Stimulated activated CD8-positive, alpha-beta memory T cell treated with anti-CD3 and anti-CD28 coated beads, Interleukin-12 subunit alpha, Interleukin-12 subunit beta, amount 100 ng/mL, for 4 hours (primary cell): ENCODE data around the gene MFSD6.

Experiments
- DNase-seq: peaks from one replicate; pipeline ENCODE4 v3.0.0-alpha.2; 2020; ENCODE audit warnings: low read depth

The MFSD6 gene

DNA sequence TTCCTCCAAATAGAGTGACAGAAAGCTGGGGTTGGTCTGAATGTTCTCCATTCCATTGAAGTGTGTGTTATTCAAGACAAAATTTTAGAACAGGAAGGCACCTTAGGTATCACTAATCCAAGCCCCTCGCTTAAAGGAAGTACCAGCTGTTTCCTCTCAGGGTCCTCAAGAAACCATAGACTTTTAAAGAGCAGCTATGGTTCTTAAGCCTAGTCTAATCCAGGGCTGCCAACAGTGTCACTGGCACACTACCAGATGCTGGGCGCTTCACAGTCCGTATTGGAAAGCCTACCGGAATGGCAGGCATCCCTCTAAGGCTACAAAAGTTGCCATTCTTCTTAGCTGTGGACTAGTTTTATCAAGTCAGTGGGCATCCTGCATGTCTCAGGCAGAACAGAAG lies 124.4 kb downstream of the MFSD6 start:
- DNase-seq, result no peak

DNA sequence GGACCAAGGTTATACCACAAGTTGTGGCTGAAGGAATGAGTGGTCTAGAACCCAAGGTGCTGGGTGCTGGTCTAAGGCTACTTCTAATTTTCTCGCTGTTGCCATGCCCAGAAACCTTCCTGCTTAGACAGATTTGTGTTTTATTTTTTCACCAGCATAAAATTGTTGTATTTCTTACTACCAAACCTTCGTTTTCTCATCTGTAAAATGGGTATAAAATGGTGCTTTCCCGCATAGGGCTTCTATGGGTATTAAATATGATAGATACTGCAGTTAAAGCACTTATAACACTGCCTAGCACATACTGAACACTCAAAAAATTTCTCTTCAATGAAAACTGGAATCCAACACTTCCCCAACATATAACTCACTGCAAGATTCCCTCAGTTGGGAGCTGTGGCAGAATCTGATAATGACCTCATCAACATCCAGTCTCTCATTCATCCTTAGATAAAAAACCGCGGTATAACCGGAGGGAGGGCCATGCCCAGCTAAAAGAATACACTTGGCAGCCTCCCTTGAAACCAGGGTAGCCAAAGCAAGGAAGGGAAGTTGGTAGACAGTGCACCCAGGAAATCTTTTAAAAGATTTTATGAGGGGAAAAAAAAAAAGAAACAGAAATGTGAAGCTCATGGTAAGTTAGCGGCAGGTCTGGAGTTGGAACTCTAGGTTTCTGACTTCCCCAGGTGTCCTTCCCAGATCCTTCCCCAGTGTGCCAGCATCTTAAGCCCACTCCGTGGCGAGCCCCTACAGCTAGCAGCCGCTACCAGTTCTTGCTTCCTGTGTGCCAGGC lies 125.2 kb downstream of the MFSD6 start:
- DNase-seq, result no peak

DNA sequence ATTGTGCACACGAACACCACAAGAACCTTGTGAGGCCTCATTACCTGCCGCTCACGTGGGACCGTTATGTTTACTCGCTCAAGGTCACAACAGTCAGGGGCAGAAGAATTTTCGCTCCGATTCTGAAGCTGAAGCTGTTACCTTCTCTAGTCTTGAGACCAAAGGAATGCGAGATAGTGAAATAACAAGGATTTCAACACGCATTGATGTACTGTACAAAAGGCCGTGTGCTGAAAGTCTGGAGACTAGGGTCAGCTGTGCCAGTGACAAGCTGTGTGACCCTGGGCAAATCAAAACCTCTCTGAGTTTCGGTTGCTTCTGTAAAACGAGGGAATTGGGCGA lies 125.8 kb downstream of the MFSD6 start:
- peak; percentile 17 for DNase-seq

DNA sequence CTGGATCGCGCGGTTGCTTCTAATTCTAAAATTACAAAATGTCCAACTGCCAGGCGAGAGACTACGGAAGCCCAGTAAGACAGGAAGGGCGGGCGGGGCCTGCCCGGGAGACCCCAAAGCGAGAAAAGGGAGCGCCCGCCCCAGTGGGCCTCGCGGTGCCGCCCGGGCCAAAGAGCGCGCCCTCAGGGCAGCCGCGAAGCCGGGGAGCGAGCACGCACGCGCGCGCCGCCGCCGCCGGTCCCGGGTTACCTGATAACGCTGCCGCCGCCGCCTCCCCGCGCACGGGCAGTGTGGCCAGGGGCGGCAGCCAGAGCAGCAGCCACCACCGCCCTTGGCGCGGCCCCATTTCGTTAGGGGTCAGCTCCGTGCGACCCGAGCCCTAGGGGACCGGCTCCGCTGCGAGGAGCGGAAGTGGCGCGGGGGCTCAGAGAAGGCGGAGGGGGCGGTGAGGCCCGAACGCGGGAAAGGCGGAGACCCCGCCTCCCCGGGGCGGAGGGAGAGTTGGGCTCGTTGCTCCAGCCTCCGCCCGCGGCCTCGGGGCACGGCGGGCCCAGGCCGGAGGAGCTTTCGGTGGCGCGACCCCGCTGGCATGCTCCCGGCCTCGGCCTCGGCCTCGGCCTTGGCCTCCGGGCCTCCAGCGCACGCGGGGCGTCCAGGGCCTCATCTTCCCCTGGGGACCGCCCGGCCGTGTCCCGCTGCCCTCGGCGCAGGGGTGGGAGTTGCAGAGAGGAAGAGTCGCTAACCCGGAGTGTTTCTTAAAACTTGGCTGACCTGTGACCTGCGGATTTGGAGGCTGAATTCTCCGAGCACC lies 126.4 kb downstream of the MFSD6 start, which contains the start of gene NEMP2:
Gene NEMP2, minus strand, starts transcription at position 413 of the 811 bp plus-strand sequence. Its CDS starts 67 bp downstream, at position 346.
- DNase-seq, result peak; percentile 78

DNA sequence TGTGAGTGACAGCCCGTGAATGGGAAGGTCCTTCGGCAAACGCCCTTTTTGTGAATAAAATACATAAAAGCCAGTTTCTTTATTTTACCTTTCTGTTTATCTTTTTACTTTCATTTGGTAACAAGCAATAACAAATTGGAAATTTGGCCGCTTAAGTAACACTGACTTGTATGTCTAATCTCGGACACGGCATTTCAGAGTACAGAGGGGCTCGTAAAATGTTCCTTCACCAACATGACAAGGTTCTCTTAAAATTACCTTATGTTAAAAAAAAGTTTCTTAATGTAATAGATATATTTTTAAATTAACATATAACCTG lies 126.9 kb downstream of the MFSD6 start:
- no peak for DNase-seq

DNA sequence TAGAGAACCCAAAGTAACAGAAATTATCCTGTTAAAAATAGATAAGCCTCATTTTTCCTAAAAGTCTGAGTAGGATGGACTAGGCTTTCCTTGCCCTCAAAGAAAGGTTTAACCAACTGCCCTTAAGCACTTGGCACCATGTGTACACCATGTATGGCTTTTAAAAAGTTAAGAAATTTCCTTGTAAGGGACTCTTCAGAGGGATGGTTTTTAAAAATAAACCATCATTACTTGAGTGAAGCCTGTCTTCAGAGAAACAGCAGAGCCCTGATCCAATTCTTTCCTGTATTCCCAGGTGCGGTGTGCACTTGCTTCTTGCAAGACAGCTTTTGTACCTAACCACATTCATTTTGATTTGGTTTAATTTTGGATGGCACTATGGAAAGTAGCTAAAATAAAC lies 127.4 kb downstream of the MFSD6 start:
- no peak for DNase-seq

DNA sequence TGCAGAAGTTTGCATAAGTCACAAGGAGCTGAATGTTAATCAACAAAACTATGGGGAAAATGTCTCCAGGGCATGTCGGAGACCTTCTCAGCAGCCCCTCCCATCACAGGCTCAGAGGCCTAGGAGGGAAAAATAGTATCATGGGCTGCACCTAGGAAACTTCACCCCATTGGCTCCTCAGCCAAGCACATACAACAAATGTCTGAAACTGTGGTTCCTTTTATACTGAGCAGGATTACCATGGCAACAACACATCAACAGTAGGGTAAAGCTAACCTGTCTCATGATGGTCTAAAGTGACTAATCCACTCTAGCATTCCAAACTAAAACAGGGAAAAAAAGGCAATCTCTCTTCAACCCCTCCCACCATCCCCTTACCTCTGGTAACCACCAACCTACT lies 129.6 kb downstream of the MFSD6 start:
- no peak for DNase-seq

DNA sequence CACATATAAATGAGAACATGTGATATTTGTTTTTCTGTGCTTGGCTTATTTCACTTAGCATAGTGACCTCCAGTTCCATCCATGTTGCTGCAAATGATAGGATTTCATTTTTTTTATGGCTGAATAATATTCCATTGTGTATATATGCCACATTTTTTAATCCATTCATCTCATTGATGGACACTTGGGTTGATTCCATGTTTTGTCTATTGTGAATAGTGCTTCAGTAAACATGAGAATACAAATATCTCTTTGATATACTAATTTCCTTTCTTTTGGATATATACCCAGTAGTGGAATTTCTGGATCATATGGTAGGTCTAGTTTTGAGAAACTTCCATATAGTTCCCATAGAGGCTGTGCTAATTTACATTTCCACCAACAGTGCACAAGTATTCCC lies 130.0 kb downstream of the MFSD6 start:
- DNase-seq, result no peak

DNA sequence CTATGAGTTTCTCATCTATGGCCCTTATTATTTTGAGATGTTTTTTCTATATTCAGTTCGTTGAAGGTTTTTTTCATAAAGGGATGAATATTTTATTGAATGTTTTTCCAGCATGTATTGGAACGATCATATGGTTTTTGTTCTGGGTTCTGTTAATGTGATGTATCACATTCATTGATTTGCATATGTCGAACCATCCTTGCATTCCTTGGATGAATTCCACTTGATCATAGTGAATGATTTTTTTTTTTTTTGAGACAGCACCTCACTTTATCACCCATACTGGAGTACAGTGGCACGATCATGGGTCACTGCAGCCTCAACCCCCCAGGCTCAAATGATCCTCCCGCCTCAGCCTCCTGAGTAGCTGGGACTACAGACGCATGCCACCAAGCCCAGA lies 131.9 kb downstream of the MFSD6 start:
- no peak for DNase-seq

DNA sequence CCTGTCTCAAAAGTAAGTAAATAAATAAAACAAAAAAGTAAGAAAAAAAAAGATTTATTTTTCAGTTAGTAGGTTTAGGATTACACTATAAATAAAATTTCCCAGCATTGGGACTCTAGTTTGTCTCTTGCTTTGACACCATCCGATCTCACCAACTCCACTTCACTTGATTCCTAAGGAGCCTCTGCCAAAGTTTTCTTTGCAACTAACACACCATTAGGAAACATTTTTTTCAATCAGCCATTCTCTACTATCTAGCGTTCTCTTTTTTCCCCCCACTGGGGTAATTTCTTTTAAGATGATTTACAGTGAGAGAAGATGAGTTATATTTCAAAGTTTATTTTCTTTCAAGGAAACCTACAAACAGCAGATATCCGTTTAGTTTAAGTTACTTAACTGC lies 136.9 kb downstream of the MFSD6 start:
- no peak for DNase-seq

DNA sequence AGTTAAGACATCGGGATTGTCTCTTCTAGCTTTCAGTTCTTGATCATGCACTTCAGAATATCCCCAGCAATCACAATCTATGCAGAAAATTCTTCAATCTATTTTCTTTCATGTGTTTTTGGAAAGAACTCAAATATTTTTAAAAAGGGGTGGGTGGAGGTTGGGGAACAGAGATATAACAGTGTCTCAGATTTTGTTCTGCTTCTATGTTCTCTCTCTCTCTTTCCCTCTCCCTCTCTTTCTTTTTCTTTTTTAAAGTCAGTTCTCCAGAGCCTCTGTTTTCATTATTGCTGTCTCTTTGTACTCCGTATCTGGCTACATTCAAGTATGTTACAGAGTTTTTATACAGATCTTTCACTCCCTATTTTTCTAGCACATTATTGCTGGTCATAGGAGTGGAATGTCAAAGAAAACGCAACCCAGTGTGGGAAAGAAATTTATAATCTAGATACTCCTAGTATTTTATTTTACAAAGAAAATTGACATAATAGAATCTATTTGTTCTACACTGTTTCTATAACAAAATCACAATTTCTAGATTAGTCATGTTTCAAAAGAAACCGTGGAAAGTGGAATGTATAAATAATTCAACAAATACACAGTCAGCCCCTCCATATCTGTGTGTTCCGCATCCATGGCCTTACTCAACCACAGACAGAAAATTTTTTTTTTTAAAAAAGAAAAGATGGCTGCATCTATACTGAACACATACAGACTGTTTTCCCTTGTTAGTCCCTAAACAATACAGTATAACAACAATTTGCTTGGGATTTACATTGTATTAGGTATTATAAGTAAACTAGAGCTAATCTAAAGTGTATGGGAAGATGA lies 137.6 kb downstream of the MFSD6 start:
- no peak for DNase-seq

DNA sequence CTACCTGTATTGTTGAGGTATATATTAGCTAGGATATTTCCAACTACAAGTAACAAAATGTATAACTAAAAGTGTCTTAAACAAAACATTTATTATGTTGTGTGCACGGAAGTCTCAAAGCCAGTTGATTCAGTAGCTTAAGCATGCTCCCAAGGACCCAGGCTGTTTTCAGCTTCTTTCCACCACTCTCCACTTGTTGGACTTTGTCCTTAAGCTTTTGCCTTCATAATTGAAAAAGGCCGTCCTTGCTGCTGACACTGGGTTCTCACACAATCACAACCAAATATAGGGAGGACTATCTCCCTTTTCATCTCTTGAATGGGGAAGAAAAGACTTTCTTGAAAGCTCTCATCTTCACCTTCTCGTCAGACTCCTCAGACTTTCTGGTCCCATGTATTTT lies 138.6 kb downstream of the MFSD6 start:
- DNase-seq, result no peak

DNA sequence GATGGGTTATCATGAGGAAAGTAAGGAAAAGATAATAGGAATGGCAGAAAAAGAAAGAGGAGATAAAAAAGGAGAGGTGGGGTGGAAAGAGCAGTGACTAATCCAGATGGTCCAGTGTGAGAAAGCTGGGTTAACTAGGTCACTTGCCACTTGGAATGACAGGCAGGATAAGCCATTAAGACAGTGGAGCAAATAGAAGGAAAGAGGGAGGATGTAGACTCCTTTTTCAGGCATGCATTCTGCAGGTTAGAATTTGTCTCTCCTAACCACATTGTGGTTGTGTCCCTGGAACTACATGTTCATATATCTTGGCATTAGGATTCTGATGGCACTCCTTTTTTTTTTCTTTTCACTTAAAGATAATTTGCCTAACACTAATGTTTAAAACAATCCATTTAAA lies 139.7 kb downstream of the MFSD6 start:
- no peak for DNase-seq

DNA sequence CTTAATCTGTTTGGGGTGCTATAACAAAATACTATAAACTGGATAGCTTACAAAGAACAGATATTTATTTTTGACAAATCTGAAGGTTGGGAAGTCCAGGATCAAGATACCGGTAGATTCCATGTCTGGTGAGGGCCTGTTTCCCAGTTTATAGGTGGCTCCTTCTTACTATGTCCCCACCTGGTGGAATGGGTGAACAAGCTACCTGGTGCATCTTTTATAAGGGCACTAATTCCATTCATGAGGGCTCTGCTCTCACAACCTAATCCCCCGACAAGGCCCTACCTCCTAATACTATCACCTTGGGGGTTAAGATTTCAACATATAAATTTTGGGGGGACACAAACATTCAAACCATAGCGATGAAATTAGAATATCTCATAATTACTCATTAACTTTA lies 142.0 kb downstream of the MFSD6 start:
- DNase-seq, result no peak
